HuH-7 (cell line): ENCODE measurements around the gene CCDC91.
"Not testable (repeated sequence)": the region's sequence is repeated elsewhere in the genome, so short reads cannot be mapped to it uniquely, and the experiment has no call there.

Experiments used
- DNase-seq: peaks from one replicate; pipeline ENCODE4 v3.0.0; 2011; ENCODE audit warnings: low spot score

Gene CCDC91

DNA sequence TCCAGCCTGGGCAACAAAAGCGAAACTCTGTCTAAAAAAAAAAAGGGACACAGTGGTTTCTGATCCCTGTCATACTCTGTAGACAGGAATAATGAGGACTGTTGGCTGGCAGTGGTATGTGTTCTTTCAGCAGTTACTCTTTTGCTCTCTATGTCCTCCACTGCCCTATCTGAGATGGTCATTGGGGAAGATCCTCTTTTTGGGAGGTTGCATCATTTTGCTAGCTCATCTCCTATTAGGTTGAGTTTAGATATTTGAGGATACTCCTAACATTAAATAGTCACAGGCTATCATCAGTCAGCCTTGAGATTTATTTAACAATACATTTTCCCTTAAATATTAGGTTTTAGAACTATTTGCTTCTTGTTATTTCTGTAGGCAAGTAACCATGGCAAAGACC, 5.9 kb upstream of the CCDC91 start:
- DNase-seq = no peak

DNA sequence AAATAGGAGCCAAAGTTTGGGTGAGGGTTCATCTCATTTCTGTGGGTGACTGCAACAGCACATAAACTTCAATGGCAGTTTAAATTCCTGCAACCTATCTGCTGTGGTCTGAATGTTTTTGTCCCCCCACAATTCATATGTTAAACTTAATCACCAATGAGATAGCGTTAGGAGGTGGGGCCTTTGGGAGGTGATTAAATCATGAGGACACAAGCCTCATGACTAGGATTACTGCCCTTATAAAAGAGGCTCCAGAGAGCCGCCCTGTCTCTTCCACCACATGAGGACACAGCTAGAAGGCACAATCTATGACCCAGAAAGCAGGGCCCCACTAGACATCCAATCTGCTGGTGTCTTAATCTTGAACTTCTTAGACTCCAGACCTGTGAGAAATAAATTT, 3.8 kb upstream of the CCDC91 start:
- no peak for DNase-seq

DNA sequence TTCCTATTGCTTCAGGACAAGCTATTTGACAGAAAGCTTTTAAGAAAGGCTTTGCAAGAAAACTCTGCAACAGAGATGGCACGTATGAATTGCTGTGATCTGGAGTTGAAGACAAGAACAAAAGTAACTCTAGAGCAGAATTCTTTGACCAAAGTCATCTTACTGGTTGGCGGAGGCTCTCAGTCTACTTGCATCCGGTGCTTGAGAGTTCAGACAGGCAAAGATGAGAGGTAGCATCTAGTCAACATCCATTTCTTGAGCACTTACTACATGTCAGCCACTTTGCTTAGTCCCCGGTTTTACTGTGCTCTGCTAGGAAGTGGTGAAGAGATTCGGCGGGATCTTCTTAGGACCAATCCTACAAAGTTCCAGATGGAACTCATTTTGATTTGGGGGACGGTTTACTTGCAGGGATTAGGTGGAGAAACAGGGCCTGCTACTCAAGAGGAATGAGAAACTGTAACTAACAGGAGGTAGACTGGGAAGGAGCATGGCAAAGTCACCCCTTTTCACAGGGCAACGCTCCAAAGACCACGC, 404 bp upstream of the CCDC91 start:
- no peak for DNase-seq

DNA sequence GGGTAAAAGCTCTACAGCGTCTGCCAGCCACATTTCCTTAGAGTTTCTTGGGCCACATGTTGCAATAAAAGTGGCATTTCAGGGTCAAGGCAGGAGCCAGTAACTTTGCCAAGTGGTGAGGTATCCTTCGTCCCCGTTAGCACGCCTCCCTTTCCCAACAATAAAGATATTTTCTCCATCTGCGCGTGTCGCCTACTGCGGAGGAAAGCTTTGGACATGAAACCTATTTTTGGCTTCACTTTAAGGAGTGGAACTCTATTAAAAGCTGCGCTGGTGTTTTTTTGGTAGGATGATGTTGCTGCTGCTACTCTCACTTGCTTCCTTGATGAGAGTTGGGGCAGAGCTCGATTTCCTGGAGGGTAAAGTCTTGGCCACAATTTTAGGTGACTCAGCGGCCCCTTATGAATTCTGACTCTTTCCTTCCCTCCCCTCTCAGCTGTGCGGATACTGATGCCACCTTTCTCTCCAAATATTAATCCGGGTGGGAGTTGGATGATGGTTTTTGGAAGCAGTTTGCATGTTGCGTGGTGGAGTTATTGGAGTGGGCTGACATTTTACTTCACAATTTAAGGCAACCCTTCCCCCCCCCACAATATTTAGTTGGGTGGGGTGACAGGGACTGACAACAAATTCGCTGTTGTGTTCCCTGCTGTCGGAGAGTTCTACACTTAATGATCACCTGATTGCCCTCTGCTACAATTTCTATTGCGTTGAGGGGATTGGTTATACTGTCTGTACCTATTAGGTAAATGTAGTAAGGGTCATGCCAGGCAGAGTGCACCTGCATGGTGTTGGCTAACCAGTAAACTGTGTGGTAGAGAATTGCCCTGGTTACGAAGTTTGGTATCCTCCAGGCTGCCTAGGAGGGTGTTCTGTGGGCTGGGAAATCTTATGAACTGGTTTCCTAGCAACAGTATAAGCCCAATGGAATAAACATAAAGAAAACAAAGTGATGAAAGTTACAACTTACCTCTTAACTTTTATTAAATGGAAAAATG, 1.1 kb downstream of the CCDC91 start:
- no peak for DNase-seq

DNA sequence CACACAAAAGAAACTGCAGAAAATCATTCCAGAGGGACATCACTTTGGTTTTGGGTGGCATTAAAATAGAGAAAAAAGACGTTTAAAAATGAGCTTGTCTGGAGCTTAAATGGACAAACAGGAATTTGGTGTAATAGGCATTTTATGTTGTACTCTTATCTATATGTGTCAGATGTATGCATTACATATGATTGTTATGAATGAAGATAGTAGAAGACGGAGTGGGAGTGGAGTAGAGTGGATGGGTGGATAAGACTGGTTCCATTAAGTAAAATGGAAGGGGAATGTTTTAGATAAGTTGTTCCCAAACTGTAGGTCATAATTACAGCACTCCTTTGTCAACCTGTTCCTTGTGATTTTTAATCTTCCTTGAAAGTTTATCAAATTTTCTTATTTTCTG, 1.9 kb downstream of the CCDC91 start:
- DNase-seq = no peak

DNA sequence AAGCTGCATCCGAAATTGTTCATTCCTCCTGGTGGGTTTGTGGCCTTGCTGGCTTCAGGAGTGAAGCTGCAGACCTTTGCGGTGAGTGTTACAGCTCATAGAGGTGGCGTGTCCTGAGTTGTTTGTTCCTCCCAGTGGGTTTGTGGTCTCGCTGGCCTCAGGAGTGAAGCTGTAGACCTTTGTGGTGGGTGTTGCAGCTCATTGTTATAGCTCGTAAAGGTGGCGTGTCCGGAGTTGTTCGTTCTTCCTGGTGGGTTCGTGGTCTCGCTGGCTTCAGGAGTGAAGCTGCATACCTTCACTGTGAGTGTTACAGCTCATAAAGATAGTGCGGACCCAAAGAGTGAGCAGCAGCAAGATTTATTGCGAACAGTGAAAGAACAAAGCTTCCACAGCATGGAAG, 4.4 kb downstream of the CCDC91 start:
- DNase-seq = not testable (repeated sequence)

DNA sequence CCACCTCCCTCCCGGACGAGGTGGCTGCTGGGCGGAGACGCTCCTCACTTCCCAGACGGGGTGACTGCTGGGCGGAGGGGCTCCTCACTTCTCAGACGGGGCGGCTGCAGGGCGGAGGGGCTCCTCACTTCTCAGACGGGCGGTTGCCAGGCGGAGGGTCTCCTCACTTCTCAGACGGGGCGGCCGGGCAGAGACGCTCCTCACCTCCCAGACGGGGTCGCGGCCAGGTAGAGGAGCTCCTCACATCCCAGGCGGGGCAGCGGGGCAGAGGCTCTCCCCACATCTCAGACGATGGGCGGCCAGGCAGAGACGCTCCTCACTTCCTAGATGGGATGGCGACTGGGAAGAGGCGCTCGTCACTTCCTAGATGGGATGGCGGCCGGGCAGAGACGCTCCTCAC, 10.9 kb downstream of the CCDC91 start:
- DNase-seq = not testable (repeated sequence)

DNA sequence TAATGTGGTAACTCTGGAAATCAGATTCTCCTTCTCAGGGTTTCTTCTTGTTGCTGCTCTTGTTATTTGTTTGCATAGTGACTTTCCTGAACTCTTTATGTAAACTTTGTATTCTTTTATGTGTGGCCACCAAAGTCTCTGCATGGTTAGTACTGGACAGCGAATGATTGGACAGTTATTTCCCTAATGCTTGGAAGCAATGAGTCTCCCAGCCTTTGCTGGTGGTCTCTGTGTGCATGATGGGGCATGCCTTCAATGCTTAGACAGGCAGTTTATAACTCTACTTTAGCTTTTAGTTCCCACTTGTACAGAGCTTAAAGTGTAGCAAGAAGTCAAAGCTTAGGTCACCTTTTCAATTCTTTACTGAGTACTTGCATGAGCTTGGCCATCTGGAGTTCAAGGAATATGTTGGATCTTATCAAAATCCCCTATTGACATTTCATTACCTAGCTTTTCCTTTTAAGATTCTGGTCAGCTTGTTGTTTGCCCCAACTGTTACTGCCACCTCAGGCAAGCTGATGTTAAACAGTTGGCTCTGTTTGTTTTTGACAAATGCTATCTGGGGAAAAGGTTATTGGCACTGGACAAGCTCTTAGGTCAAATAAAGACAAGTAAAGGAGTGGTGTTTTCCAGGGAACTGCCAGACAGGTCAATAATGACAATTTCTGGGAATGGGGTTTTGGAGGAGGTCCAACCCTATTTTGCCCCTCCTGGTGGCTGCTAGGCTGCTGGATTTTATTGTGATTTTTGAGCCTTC, 12.3 kb downstream of the CCDC91 start:
- peak; percentile 44 for DNase-seq

DNA sequence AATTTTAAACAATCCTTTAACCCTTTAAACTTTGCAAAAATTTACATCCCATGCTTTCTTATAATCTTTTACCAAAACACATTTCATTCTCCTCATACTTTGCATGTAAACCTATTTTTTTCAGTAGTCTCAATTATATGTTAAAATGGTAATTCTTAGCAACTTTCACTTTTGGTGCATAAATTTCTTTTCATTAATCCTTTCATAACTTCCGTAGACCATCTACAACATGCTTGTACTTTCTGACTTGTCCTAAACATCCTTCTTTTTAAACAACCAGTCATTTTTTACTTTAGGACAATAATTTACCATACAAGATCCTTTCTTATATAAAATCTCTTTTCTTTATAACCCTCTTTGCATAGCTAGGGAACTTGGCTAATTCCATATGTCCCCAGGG, 19.5 kb downstream of the CCDC91 start:
- no peak for DNase-seq

DNA sequence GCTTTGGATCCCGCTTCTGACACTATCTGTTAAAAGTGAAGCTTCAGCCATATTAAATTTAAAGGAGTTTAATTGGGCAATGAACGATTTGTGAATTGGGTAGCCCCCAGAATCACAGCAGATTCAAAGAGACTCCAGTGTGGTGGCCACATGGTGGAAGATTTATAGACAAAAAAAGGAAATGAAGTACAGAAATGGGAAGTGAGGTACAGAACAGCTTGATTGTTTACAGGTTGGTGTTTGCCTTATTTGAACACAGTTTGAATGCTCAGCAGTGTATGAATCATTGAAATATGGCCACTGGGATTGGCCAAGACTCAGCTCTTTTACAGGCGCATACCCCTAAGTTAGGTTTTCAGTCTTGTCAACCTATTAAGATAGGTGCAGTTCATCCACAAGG, 21.9 kb downstream of the CCDC91 start:
- DNase-seq = no peak

DNA sequence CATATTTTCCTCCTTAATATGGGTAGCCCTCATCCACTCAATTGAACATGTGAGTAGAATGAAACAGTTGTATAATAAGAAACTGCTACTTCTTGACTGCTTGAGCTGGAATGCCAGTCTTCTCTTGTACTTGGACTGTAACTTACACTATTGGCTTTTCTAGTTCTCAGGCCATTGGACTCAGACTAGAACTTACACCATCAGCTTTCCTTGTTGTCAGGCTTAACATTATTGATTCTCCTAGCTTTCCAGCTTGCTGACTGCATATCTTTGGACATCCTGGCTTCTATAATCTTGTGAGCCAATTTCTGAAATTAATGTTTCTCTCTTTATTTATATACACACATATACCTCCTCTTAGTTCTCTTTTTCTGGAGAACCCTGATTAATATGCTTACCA, 24.8 kb downstream of the CCDC91 start:
- DNase-seq = no peak

DNA sequence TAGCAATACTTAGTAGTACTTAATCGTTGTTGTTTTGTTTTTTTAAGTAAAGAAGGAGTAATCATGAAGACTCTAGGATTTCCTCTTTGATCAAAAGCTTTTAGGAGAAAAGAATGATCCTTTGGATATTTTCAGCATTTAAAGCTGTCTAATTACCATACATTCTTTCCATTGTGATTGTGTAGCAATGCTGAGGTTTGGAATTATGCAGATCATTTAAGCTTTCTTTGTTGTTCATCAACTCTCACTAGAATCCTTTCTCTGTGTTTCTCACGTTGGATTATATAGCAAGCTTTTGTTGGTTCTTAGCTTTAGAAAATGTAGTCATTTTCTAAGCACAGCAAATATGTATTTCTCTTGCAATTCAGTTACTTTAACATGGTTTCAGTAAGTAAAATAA, 25.8 kb downstream of the CCDC91 start:
- DNase-seq = no peak

DNA sequence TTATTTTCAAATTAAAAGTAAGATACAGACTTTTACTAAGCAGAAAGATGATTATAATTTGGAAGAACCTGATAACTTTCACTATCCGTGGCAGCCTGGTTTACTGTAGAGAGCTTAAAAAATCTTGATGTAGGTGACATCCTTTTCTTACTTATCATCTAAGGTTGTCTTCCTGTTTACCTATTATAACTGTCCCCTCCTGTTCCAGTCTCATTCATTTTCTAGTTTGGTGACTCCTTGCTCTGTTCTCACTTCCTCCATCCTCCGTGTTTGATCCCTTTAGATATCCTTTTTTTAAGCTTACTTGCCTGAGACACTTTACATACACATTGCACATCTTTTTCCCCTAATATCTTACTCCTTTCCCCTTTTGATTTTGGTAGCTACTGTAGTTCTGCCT, 27.5 kb downstream of the CCDC91 start:
- no peak for DNase-seq

DNA sequence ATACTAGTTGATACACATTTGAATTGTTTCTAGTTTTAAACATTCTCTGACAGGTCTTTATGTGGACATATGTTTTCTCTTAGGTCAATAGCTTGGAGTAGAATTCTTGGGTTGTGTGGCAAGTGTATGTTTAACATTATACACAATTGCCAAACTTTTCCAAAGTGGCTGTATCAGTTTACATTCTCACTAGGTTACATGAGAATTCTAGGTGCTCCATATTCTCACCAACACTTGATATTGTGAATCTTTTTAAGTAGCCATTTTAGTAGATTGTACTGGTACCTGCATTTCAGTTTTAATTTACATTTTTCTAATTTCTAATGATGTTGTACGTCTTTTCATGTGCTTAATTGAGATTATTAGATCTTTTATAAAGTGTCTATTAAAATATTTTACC, 28.6 kb downstream of the CCDC91 start:
- DNase-seq = no peak

DNA sequence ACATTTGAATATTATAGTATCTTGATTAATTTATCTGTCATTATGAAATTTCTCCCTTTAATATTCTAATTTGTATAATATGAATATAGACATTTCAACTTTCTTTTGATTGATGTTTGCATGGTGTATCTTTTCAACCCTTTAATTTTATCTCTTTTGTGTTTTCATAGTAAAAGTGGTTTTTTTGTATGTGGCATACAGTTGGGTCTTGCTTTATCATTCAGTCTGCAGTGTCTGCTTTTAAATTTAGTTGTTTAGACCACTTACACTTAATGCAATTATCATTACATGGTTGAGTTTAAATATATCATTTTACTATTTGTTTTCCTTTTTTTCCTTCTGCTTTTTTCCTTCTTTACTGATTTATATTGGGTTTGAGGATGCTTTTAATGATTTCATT, 29.6 kb downstream of the CCDC91 start:
- no peak for DNase-seq

DNA sequence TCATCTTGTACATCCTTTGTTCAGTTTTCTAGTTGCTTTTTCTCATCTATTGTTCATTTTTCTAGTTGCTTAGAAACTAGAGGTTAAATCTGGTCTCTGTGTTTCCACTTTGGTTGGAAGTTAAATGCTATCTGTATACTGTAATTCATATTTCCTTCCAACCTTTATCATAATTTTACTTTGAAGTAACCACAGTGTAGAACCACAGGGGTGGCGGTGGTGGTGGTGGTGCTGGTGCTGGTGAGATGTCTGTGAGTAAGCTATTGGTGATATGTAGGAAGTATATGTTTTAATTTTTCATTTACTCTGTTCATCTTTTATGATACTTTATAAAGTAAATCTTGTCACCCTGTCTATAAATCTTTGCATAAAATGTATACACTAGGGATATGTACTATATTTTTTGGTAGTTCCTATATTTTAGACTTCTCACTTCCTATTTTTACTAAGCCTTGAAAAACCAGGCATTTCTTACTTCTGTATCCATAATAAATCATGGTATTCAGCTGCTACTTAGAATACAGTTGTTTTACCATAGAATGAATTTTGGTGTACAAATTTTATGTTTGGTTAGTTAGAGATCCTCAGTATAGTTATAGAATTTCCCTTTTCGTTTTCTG, 31.9 kb downstream of the CCDC91 start:
- DNase-seq = no peak

DNA sequence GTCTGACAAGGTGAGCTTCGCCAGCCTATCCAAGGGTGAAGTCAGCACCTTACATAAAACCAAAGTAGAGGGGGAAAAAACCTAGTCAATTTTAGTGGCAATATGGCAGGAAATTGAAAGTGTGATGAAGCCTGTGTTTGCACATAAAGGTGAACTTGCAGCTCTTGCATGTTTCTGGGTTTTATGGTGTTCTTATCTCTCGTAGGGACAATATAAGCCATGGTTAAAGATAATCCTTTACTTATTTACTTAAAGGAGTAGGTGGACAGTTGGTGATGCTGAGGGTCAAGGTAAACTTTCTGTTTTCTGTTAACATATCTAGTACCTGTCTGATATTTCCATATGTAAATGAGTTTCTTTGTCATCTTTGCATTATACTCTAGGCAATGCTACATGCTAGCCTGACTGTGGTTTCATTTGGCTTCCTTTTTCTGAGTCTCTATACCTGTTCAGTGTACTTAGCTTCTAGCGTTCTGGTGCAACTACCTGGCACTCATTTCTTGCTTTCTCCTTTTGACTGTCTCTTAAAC, 32.8 kb downstream of the CCDC91 start:
- peak; percentile 38 for DNase-seq

DNA sequence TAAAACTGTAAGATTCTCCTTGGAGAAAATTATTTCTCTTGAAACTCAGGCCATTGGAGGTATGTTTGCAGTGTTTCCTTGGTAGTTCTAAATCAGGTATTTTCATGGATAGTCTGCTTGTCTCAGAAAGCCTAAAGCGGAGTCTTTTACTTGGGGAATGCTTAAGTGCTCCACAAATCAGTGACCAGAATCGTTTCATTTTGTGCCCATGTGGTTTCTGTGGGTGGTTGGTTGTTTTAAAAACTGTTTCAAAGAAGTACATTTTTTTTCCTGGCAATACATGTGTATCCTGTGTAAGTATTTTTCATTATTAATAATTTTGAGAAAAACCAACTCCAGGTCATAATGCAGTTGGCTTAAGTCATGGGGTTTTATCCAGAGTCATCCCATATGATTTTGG, 33.6 kb downstream of the CCDC91 start:
- DNase-seq = no peak

DNA sequence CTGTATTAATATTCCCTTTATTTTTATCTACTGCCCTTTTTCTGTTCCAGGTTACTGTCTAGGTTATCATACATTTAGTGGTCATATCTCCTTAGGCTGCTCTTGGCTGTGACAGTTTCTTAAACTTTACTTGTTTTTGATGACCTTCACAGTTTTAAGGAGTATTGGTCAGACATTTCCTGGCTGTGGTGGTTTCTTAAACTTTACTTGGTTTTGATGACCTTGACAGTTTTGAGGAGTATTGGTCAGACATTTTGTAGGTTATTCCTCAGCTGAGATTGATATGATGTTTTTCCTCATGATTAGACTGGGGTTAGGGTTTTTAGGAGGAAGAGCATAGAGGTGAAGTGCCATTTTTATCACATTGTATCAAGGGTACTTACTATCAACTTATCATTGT, 36.4 kb downstream of the CCDC91 start:
- DNase-seq = no peak

DNA sequence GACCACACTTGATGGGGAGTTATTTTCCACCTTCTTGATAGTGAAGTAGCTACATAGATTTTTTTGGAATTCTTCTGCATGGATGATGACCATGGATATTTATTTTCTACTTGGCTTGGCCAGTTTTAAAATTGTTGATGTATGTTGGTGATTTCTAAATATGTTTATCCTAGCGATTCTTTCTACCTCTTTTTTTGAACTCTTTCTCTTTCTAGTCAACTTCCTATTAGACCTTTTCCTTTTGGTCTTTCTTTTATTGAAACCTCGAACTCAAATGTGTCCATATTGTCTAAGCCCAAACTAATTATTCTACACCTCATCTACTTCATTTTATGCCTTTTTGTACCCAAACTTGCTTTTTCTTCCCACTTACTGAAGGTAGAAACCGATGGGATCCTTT, 37.0 kb downstream of the CCDC91 start:
- no peak for DNase-seq

DNA sequence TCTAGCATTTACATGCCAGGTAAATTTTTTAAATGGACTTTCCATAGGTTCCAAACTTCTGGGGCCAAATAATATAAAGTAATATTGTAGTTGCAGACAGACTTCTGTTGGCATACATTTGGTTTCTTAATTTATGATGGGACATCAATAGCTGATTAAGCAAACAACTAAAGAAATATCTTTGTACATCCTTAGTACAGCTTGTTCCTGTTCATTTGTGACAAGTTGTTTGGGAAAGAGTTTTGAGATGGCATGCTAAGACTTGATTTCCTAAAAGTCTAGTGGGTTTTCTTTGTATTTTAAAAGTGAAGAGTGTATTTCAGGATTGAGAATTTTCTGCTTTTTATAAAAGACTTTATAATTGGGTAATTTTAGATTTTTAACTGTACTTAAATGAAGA, 41.0 kb downstream of the CCDC91 start:
- no peak for DNase-seq

DNA sequence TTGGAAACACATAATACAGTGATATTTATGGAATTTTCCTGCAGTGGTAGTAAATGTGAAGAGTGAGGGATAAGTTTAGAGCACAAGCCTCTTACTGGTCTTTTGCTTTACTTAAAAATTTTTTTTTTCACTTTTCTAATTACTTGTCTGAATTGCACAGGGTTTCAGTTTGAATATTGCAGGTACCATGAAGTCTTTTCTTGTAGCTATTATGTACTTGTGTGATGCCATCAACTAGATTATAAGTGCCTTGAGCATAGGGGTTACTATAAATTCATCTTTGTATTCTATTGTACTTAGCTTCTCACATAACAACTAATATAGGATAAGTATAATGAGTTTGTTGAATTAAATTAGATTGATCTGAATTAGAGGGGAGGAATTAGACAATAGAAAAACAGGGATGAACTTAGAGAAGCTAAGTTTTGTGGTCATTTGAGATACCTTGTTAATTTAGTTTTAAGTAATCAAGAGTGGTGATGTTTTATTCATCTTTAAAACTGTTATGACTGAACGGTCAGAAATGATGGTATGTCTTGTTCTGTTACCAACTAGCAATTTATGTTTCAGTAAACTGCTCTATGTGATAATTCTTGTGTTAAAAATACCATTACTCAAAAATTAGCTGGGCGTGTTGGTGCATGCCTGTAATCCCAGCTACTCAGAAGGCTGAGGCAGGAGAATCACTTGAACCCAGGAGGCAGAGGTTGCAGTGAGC, 42.1 kb downstream of the CCDC91 start:
- no peak for DNase-seq
